Measurements from ENCODE around the gene TMPRSS3. TPM values are rescaled to one million over a fixed set of nuclear protein-coding genes. Genes with fewer than 3 reads are reported as not detected.

TMPRSS3 gene
- total RNA-seq, 1 donor from 2014 or later = not detected

DNA sequence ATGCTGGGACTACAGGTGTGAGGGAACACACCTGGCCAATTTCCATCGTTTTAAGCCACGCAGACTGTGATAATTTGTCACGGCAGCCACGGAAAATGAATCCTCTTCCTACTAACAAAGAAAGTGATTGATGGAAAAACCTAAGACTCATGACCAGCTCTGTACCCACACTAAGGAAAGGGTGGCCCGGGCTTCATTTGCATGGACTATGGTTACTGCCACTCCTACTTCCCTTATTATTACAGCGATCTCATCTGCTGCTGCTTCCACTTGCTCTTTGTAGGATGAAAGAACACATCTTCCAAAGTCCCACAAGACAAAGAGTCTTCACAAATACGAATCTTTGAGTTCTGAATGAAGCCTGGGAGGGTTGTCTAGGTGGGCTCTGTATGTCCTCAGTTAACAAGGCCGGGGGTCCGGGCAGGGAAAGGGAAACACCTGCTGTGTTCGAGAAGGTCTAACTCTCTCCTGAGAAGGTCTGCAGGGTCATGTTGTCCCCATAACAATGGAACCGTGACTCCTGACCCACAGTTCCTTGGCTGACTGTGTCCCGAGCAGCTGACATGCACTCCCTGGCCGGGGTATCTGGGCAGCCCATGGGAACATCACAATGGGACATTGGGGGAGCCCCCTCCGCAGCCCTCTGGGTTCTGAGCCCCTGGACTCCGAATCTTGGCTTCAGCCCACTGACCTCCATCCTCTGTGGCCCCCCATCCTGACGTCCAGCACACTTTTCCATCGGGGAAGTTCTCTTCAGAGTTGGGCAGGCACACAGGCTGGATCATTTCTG is 16.2 kb downstream of the TMPRSS3 start:
- intact Hi-C loops (cut with DNase I) = no loop called here
- no peak for ATAC-seq (ENCODE audit: poor library complexity)
- DNase-seq = no peak

- intact Hi-C loops (cut with DNase I) = no loop called here
- no peak for ATAC-seq (ENCODE audit: poor library complexity)
- no peak for DNase-seq
Measured at GRCh38 chr21:42378418-42378817, 17.4 kb downstream of the TMPRSS3 start.

DNA sequence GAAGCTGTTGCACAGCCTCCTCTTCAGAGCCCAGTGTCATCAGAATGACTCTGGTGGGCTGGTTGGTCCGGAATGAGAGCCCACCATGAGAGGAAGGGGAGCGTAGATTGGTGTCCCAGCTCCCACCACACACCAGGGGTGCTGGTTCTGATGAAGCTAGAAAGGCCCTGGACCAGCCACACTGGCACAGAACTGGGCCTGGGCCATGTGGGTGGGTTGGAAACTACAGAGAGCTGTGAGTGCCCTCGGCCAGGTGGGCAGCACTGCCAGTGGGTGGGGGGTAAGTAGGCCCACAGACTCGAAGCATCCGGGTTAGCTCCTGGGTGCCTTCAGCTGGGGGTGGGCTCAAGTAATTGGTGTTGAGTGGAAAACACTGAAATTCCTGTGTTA is 17.9 kb downstream of the TMPRSS3 start:
- intact Hi-C loops (cut with DNase I) = no loop called here
- no peak for ATAC-seq (ENCODE audit: poor library complexity)
- no peak for DNase-seq

DNA sequence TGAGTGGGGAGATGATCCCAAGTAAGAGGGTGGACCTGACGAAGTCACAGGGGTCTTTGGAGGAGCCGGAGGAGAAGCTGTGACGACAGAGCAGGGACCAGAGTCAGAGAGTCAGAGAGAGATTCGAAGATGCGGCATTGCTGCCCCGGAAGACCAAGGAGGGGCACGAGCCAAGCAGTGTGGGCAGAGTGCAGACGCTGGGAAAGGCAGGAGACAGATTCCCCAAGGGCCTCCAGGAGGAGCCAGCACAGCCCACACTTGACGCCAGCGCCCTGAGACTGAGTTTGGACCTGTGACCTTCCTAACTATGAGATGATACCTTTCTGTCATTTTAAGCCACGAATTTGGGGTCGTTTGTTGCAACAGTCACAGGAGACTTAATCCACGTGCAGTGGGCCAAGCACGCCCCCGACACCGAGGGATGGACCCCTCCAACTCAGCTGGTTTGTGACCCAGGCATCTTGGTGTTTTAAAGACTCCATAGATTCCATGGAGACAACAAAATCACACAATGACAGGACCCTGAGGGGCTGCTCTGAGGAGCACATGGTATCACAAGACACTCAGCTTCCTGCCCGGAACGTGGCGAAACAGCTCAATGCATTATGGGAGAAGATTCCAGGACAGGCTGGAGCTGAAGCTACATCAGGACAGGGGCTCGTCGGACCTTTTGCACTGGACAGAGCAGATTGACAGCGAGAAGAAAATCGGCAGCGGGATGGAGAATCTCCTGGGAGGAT is 18.5 kb downstream of the TMPRSS3 start:
- intact Hi-C loops (cut with DNase I) = no loop called here
- DNase-seq (no peak), ATAC-seq (ENCODE audit: poor library complexity) (no peak)

DNA sequence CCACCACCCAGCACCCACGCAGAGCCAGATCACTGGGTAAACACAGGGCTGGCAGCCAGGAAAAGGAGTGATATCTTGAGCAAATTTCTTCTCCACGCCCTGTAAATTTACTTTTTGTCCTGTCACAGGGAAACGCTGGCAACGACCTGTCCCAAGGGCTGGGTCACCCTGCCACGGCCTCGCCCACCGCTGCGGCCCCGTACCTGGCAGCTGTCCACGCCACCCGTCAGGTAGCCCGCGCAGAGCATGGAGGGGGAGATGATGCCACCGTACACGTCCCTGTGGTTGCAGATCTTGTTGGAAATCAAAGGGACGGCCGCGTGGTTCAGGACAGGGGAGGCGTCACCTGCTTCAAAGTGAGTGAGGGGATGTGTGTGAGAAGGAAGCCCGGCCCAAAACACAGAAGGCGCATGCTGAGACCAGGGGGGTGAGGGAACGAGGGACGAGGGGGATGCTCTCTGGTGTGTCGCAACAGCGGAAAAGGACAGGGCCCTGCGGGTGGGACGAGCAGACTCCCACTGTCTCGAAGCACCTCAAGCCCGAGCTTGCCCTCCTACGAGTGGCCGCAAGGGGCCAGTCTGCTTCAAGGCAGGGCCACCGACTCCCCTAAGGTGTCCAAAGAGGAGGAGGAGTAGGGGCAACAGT is 19.4 kb downstream of the TMPRSS3 start:
- intact Hi-C loops (cut with DNase I) = no loop called here

GRCh38 chr21:42375966-42376337 is 19.9 kb downstream of the TMPRSS3 start:
- intact Hi-C loops (cut with DNase I) = no loop called here
- ATAC-seq (ENCODE audit: poor library complexity) = no peak
- DNase-seq = no peak

More for the DNA sequence above, 19.4 kb downstream of the TMPRSS3 start:
- ATAC-seq (ENCODE audit: poor library complexity) = no peak
- no peak for DNase-seq

DNA sequence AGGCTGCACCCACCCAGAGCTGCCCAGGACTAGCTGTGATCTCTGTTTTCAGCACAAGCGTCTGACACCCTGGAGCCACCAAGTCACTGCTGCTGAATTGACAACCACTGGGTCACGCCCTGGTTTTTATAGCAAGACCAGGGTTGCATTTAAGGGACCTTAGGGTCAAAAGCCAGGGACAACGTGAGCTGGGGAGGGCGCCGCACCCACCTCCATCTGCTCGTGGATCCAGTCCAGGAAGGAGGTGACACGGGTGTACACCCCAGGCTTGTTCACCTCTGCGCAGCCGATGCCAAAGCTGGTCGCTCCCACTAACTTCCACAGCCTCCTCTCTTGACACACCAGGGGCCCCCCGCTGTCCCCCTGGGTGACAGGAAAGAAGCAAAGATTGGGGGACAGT is 20.3 kb downstream of the TMPRSS3 start:
- intact Hi-C loops (cut with DNase I) = no loop called here
- DNase-seq (no peak), ATAC-seq (ENCODE audit: poor library complexity) (no peak)

- DNase-seq (no peak), ATAC-seq (ENCODE audit: poor library complexity) (no peak)
- intact Hi-C loops (cut with DNase I) = no loop called here
Measured at GRCh38 chr21:42374864-42375499, 20.9 kb downstream of the TMPRSS3 start.

GRCh38 chr21:42374457-42374856 is 21.4 kb downstream of the TMPRSS3 start:
- ATAC-seq (ENCODE audit: poor library complexity) (no peak), DNase-seq (no peak)
- intact Hi-C loops (cut with DNase I) = no loop called here

DNA sequence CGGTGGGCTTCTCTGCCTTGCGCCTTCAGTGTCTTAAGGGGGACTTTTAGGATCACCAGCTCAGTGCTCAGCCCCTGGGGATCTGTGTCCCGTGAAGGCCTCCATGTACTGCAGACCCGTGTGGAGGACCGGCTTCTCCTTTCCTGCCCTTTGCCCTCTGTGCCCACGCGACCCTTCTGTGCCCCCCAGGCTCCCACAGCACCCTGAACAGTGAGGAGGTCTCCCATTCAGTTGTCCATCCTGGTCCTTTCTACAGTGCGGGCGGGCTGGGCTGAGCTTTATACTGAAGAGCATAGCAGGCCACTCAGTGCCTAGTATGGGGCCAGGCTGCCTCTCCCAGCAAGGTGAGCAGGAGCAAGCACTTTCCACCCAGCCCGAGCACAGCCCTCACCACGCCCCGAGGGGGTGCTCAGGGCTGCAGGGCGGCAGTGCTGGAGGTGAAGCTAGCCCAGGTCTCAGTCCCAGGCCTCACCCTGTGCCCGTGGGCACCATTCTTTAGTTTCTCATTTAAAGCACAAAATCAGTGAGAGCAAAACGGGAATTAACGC is 21.9 kb downstream of the TMPRSS3 start:
- intact Hi-C loops (cut with DNase I) = no loop called here
- ATAC-seq (ENCODE audit: poor library complexity) (no peak), DNase-seq (no peak)

GRCh38 chr21:42373196-42373907 is 22.5 kb downstream of the TMPRSS3 start:
- intact Hi-C loops (cut with DNase I) = no loop called here
- ATAC-seq (ENCODE audit: poor library complexity) (no peak), DNase-seq (no peak)

DNA sequence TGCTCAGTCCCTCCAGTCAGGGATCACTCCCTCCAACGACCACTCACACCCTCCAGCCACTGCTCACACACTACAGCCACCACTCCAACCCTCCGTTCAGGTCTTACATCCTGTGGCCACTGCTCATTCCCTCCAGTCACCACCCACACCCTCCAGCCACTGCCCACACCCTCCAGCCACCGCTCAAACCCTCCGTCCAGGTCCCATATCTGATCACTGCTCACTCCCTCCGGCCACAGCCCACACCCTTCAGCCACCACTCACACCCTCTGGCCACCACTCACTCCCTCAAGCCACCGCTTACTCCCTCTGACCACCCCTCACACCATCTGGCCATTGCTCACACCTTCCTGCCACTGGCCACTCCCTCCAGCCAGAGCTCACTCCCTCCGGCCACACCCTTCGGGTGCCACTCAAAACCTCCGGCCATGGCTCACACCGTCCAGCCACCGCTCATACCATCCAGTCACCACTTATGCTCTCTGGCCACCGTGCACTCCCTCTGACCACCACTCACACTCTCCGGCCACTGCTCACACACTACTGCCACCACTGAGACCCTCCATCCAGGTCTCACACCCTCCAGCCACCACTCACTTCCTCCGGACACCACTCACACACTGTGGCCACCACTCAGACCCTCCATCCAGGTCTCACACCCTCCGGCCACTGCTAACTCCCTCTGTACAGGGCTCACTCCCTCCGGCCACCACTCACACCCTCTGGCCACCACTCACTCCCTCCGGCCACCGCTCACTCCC is 24.8 kb downstream of the TMPRSS3 start:
- DNase-seq (no peak), ATAC-seq (ENCODE audit: poor library complexity) (no peak)
- intact Hi-C loops (cut with DNase I) = no loop called here

DNA sequence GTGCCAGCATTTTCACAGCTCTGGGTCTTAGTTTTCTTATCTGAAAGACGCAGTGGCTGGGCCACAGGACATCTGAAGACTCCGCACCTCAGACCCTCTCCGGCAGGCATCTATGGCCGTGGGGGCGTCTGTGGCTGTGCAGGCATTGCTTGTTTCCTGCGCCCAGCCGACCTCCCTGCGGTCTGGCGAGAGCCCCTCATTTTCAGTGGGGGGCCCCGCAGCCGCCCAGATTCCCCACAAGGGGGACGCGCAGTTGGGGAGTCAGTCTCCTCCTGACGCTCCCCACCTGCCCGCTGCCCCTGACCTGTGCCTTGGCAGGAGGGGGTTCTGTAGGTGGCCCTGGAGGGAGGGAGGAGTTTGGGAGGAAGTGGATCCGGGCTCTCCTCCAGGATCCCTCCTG is 26.0 kb downstream of the TMPRSS3 start:
- intact Hi-C loops (cut with DNase I) = no loop called here
- no peak for ATAC-seq (ENCODE audit: poor library complexity)
- DNase-seq = no peak

DNA sequence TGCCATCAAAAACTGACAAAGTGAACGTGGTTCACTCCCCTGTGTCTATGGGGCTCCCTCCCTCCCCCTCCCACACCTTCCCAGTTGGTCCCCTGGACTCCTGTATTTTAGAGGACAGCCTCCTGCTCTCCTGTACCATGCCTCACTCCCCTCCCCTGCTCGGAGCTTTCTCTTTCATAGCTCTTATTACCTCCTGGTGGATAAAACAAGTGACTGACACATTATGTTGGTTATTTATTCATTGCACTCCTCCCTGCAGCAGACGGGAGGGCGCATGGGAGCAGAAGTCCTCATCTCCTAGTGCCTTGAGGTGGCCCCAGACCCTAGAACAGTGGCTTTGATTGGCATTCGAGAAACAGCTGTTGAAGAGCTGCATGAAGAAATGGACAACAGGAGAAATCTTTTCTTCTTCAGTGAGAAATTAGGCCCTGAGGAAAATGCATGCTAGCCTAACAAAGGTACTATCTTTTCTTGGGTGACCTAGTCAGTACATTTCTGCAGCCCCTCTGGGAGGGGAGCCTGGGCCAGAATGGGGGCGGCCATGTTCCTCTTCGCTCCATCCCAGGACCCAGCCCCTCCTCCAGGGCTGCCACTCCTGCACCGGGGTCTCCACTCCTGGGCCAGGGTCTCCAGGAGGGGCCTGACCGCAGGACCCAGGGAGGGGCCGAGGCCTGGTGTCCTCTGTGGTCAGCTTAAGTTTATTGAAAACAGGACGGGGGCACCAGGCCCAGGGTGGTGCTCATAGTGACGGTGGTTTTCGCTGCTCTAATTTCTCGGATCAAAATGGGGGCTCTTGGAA is 28.3 kb downstream of the TMPRSS3 start:
- DNase-seq (no peak), ATAC-seq (ENCODE audit: poor library complexity) (no peak)
- intact Hi-C loops (cut with DNase I) = no loop called here

DNA sequence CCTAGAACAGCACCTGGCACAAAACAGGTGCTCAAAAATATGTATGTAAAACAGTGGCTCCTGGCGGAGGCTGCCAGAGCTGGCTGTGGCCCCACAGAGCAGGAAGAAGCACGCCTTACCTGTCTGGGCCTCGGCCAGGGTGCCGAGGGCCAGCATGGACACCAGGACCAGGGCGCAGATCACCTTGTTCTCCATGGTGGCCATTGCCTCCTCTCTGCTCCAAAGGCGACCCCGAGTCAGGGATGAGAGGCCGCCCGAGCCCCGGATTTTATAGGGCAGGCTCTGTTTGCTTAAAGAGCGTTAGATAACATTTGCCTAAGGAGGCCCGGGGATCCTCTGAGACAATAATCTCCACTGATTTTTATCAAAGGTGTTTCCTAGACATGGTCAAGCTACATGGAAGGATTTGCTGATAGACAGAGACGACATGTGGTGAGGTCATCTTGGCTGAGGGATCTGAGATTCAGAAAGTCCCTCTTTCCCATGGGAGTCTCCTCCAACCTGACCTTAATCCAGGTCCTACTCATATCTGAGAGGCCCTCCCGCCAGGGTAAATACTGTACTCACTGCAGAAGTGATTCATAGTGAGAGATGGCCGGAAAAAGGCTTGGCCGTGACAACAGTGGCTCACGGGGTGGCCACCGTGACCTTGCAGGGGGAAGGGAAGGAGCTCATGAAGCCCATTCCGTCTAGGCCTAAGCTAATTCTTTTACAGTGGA is 29.4 kb downstream of the TMPRSS3 start, which contains the start of gene TFF1:
TSS of gene TFF1 (minus strand) at position 244 of the 719 bp plus-strand sequence. CDS start at position 204, 40 bp downstream.
- no peak for ATAC-seq (ENCODE audit: poor library complexity)
- no peak for DNase-seq
- intact Hi-C loops (cut with DNase I) = no loop called here

DNA sequence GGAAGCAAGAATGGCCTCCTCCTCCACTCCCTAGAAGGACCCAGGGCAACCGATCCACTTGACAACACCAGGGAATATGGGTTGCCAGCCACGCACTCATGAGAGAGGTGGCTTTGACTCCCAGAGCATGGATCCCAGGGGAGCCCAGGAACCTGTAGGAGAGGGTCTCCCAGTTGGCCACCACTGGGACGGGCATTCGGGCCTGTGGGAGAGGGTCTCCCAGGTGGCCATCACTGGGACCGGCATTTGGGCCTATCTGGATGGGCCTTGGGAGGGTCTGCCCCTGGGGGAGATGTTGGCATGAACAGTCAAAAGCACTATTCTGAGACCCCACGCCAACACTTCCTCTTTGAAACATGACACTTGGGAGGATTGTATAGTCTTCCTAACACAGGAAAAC is 30.1 kb downstream of the TMPRSS3 start:
- intact Hi-C loops (cut with DNase I) = no loop called here
- ATAC-seq (ENCODE audit: poor library complexity) = no peak
- DNase-seq = no peak

Measured in Right ventricle myocardium superior (tissue), 1 donor.